HG03060 (cell line): ENCODE results near the gene PTPN7.
"Not testable (repeated sequence)": the region's sequence is repeated elsewhere in the genome, so short reads cannot be mapped to it uniquely, and the experiment has no call there.

Experiments
- ATAC-seq: cut with Tn5 transposase; IDR thresholded peaks from one replicate; pipeline ENCODE4 v1.9.1; 2021; ENCODE audit warnings: low read depth, moderate number of reproducible peaks; ENCODE audit not compliant: unreplicated experiment

PTPN7 gene

DNA sequence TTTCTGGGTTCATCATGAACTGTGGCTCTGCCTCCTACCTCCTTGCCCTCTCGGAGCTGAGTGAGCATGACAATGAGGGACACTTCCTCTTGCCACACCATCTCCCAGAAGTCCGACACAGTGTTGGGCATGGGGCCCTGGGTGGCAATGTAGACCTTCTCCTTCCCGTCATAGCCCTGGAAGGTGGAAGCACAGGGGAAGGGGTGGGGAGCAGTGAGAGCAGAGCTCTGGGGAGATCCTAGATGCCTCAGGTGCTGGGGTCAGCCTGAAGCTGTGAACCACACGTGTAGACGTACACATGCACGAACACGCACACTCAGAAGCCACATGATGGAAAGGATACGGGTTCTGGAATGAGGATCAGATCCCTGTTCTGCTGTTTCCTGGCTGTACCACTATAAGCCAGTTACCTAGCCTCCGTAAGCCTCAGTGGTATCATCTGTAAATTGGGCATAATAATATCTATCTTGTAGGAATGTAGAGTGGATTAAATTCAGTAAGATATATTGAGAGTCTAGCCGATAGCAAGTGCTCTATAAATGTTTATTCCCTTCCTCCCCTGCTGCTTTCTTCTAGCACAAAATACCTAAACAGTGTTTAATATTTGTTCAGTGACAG is 6.1 kb downstream of the PTPN7 start:
- no peak for ATAC-seq

DNA sequence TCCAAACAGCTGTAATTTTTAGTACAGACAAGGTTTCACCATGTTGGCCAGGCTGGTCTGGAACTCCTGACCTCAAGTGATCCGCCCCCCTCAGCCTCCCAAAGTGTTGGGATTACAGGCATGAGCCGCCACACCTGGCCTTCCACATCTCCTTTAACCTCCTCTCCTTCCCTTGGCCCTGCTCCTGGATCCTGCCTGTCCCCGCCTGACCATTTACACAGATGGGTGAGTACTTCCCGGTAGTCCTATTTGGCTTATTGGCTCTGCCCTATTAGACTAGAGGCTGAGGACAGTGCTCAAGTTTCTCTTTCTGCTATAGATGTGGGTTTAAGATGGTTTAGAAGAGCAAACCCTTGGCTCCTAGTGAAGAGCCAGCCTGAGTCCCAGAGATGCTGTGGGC is 7.1 kb downstream of the PTPN7 start:
- ATAC-seq, result no peak

DNA sequence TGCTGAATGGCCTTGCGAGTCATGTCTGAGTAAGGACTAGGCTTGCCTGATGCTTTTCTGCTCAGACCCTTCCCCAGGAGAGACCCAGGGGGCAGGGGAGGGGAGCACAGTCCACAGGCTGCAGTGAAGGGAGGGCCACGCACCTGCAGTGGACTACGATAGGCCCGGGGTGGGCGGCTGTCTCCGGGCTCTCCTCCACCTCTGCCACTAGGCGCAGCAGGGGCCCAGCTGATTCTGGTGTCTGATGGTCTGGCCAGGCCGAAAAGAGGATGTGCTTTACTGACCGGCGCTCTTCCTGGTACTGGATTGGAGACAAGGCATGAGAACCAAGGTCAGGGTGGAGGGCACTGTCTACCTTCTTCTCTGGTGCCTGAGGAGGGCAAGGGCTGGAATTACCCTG is 8.0 kb downstream of the PTPN7 start:
- ATAC-seq, result no peak

DNA sequence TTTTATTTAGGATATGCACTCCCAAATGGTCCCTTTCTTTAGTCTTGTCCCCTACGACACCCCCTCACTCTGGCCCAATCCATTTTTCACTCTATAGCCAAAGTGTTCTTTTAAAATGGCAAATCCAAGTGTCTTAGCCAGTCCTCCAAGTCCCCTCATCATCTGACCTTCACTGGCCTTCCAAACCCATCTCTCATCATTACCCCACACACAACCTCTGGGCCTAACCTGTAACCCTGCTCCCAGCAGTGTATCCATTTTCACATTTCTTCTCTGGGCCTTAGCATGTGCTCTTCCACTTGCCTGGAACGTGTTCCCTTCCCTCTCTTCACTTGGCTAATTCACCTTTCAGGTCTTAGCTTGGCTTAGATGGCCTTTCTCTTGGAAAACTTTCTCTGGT is 9.4 kb downstream of the PTPN7 start:
- ATAC-seq, result no peak

DNA sequence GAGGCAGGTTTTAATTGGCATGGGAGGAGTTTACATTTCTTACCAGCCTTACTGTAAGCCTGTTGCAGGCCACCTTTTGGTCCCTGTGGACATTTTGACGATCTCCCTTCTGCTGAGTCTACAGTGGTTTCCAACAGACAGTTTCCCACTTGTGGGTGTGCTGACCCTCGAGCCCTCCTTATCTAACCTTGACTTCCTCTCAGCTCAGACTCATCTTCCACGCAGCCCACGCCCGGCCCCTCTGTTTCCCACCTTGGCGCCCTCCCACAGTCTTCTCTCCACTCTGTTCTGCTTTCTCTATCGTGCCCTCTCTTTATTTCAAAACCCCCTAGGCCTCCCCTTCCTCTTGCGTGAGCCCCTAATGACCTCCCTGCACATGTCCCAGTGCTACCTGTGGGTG is 9.8 kb downstream of the PTPN7 start:
- no peak for ATAC-seq

DNA sequence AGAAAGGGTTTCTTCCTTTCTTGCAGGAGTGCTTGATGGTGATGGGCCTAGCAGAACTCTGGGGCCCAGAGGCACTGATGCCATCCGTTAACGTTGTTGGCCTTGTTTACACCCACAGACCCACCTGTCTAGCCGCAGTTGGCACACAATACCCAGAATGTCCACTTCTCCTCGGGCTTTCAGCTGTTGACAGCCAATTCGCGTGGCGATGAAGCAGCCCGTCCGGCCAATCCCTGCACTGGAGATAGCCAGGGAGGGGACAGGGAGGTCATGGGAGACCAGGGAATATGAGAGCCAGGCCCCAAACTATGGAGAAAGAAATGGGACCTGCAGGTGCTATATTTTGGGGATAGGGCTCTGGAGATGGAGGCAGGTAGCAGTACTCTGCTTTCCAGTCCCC is 10.2 kb downstream of the PTPN7 start:
- ATAC-seq, result no peak

DNA sequence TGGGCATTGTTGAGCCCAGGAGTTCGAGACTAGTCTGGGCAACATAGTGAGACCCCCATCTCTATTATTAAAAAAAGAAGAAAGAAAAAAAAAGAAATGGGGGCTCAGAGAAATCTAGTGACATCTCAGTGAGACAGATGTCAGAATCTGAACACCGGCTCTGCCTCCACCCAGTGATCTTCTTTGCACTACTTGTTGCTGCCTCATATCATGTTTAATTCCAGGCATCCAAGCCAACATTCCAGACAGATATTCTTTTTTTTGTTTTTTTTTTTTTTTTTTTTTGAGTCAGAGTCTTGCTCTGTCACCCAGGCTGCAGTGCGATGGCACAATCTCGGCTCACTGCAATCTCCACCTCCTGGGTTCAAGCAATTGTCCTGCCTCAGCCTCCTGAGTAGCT is 10.8 kb downstream of the PTPN7 start:
- ATAC-seq, result no peak

DNA sequence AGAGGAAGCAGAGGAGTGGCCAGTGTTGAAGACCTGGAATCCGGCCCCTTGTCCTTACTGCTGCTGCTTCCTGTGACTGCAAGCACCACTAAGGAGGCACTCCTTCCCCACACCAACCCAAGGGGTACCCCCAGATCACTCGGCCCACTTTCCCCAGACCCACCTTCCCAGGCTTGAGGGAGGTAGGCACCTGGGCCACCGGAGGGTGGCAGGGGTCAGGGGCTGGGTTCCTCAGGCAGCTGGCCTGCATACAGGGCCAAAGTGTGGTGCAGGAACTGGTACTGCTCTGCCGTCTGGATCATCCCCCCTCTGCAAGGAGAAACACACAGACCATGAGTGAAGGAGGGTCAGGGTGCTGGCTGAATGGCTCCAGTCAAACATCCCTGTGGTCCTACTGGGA is 12.0 kb downstream of the PTPN7 start:
- ATAC-seq, result no peak

DNA sequence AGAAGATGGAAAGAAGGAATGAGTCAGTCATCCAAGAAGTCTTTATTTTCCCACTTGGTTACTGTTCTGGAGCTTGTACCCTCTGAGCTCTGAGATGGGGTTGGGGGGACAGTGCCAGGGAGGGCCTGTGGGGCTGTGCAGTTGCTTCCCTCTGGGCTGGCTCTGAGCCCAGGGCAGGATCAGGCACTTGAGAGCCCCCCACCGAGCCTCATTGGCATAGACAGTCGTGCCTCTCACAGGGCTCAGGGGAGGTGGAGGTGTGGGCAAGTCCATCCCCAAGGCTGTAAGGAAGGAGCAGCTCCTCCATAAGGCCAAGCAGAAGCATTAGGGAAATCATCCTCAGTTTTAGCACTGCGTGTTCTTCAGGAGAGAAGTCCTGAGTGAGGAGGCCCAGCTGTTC is 13.4 kb downstream of the PTPN7 start:
- ATAC-seq, result no peak

DNA sequence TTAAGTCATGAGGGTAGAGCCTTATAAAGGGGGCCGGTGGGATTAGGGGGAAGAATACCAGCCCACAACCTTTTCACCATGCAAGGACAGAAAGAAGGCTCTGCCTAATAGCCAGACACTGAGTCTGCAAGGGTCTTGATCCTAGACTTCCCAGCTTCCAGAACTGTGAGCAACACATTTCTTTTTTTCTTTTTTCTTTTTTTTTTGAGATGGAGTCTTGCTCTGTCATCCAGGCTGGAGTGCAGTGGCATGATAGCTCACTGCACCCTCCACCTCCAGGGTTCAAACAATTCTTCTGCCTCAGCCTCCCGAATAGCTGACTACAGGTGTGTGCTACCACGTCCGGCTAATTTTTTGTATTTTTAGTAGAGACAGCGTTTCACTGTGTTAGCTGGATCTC is 14.1 kb downstream of the PTPN7 start:
- no peak for ATAC-seq

DNA sequence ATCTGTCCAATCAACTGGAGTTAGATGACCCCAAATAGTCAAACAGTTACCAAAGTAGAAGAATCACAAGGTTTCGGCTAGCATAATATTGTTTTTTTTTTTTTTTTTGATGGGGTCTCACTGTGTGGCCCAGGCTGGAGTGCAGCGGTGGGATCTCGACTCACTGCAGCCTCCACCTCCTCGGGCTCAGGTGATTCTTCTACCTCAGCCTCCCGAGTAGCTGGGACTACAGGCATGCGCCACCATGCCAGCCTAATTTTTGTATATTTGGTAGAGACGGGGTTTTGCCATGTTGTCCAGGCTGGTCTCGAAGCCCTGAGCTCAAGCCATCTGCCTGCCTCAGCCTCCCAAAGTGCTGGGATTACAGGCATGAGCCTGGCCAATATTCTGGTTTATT is 14.7 kb downstream of the PTPN7 start:
- not testable (repeated sequence) for ATAC-seq

DNA sequence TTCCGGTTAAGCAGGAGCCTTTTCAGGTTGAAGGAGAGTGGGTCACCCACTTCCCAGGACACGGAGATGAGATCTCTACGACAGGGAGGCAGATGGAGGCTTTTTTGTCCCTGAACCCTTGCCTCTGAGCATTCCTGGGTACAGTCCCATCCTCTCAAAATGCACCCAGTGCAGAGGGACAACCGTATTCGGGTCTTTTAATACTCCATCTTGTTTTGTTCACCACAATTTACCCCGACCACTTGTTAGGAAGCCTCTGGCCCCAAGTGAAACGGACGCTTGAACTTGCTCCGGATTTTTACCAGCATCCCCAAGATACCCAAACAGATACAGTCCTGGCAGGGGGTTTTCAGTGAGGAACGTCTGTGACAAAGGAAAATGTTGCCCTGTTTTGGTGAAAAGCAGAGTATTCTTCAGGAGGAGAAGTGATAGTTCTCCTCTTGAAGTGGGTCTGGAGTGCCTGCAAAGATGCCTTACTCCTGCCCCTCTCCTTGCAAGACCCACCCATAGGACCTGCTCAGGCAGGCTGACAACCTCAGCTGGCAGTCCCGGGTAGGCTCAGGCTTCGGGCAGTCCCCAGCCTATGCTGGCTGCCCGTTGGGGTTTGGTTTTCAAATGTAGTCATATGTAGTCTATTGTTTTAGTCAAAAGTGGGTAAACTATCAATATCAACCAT is 15.2 kb downstream of the PTPN7 start:
- ATAC-seq, result no peak

DNA sequence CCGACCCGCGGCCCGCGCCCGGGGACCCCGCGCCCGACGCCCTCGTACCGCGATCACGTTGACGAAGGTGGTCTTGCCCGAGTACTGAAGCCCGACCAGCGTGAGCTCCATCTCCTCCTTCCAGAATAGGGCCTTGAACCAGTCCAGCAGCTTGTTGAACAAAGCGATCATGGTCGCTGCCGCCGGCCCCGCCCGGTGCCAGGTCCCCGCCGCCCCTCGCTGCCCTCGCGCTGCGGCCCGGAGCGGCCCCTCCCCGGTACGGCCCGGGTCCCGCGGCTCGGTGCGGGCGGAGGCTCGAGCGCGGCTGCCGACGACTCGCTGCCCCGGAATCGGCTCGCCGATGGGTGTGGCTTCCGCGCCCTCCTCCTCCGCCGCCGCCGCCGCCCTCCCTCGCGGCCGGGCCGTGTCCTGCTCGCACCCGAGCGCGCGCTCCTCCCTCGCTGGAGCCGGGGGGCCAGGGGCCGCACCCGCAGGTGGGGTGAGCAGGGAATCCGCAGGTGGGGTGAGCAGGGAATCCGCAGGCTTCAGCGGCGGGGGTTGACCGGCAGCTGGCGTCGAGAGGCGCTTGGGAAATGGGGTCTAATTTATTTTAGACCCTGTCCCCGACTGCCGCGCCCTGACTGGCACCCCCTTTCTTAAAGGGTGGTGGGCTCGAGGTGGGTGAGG is 15.9 kb downstream of the PTPN7 start, which contains the start of gene ARL8A:
ARL8A (minus strand) TSS at position 336 of the 666 bp plus-strand sequence; CDS start at position 171, 165 bp downstream.
- no peak for ATAC-seq

DNA sequence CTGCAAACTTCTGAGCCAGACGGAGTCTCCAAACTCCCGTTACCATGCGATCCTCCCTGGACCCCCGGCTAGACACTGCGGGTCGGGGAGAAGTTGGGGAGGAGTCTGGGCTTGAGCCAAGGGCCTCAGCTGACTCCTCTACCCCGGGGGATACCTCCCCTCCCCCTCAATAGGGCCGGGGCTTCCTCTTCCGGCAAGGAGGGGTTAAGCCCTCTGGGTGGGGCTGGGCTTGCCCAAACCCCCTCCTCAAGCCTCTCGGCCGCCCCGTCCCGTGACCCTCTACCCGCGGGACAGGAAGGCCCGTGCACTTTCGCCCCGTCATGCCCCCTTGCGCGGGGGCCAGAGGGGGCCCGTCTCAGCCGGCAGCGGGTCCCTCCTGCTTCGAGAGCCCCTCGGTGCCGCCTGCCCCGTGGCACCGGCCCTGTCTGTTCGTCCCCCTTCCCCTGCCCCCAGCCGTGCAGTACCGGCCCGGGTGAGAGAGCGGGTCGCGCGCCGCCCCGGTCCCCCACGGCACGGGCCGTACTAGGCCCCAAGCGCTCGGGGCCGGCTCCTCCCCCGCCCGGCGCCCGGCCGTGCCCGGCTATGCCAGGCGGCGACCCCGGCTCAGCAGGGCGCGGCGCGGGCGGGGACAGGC is 16.5 kb downstream of the PTPN7 start:
- no peak for ATAC-seq

DNA sequence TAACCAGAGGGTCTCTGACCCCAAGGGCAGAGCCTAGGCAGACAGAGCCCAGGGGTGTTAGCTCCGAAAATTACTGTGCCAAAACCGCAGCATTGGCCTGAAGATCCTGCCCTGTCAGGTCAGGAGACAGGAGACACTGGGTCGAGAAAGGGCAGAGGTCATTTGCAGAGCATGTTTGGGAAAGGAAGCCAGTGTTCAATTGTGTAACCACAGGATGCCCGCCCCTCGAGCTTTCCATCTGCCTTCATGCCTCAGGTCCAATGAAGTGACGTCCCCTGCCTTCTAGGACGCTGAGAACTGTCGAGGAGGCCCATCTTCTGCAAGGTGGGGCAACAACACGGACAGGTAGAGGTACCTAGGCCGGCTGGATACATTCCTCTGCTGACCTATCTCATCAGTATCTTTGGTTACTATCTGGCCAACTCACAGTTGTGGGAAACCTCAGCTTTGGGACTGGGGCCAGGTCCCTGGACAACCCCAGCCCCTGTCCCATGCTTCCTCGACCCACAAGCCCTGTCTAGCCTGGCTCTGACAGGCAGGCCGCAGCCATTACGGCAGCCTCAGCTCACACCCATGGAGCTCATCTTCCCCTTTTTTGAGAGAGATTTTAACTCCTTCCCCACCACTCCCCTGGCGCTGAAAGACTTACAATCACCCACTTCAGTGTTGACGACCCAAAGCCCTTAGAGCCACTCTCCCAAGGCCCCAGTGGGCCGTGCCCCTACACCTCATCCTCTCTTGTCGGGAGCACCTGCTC is 17.2 kb downstream of the PTPN7 start:
- no peak for ATAC-seq

DNA sequence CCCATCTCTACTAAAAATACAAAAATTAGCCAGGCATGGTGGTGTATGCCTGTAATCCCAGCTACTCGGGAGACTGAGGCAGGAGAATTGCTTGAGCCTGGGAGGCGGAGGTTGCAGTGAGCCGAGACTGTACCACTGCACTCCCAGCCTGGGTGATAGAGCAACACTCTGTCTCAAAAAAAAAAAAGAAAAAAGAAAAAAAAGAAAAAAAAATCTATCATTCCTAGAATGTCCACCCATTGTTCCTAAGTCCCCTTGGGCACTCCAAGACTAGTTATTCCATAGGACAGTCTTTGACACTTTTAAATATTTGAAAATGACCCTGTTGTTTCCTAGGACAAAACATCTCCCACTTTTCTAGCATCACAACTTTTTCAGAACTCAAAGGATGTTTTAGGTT is 18.9 kb downstream of the PTPN7 start:
- not testable (repeated sequence) for ATAC-seq

DNA sequence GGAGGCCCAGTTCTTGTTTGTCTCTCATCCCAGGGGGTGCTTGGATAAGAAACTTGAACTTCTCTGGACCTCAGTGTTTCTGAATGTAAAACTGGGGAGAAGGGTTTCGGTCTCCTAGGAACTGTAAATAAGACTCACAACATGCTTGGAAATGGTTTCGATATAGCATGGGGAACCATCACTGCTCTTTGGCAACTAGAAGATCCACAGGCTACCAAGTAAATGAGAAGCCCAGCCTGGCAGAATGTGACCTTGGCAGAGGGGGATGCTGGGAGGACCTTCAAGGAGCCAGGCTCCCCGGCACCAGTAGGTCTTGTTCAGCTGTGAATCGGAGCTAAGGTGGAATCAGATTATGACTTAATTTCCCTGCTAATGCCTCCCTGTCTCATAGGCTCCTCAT is 19.6 kb downstream of the PTPN7 start:
- ATAC-seq, result no peak

DNA sequence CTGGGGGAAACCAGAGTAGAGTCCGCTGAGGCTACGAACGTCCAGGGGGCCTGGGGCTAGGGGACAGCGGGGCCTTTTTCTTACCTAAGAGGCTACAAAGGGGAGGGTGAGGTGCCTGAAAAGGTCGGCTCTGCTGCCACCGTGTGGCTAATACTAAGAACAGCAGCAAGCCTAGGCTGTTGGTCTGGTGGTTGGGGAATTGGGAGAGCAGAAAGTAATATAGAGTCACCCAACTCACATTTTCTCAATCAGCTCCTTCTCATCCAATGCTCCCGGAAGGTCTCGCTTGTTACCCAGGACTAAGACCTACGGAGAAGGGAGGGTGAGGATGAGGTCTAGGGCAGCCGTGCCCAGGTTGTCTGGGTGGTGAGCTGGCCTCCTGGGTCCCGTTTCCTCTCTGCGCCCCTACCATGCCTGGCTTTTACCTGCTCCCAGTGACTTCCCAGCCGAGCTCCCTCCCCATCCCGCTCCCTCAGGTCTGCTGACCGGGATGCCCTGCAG is 25.1 kb downstream of the PTPN7 start:
- ATAC-seq, result no peak

DNA sequence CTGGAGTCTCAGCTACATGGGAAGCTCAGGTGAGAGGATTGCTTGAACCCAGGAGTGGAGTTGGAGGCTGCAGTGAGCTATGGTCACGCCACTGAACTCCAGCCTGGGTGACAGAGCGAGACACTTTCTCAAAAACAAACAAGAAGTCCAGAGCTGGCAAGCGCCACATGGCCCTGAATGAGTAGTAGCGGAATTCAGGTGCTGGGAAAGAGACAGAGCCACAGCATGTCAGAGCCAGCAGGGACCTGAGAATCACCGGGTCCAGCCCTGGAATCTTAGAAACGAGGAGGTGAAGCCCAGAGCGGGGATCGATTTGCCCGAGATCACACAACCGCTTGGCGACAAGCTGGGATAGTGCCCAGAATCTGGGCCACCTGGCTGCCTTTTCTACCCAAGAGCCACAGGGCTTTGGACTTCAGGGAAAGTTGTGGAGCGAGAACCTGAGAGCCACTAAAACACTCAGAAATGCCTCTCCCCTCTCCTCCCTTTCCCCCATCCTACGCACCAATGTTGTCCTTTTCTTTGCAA is 25.7 kb downstream of the PTPN7 start:
- ATAC-seq, result no peak

DNA sequence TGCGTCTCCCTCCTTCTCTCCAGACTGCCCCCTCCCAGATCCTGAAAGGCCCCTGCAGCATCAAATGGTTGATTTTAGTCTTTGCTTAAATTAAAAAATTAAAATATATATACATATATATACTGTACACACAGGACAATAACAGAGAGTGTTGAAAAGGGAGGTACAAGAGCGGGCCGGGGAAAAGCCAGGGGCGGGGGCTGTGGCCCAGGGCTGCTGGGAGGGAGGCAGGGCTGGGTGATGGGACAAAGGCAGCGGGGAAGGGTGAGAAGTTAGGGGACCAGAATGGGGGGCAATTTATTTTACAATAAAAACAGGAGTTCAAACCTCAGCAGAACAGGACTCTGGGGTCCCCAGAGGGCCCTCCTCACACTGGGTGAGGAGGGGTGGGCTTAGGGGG is 26.4 kb downstream of the PTPN7 start:
- no peak for ATAC-seq
